H9 (cell line): ENCODE measurements around the gene FXYD6. TPM values are rescaled to one million over a fixed set of nuclear protein-coding genes. Genes with fewer than 3 reads are reported as not detected.

Experiments
- DNase-seq: peaks from one replicate; pipeline ENCODE4 v3.0.0-alpha.2; 2017
- H2AFZ ChIP-seq: one replicate; pipeline ENCODE4 v1.6.1; 2013; ENCODE audit warnings: mild to moderate bottlenecking, low read length, control low read depth, moderate library complexity
- H2AK5ac ChIP-seq: 2 replicates; pipeline ENCODE4 v1.6.1; 2013; ENCODE audit warnings: low read length, control low read depth, mixed read lengths; ENCODE audit not compliant: insufficient read length
- H2BK120ac ChIP-seq: one replicate; pipeline ENCODE4 v1.6.1; 2013; ENCODE audit warnings: low read depth, mild to moderate bottlenecking, low read length, control low read depth, inconsistent platforms; ENCODE audit not compliant: poor library complexity, severe bottlenecking
- H2BK12ac ChIP-seq: 2 replicates; pipeline ENCODE4 v1.6.1; 2013; ENCODE audit warnings: low read length, control low read depth, mixed read lengths, low read depth; ENCODE audit not compliant: insufficient read length
- H2BK15ac ChIP-seq: 2 replicates; pipeline ENCODE4 v1.6.1; 2013; ENCODE audit warnings: low read depth, low read length, control low read depth
- H2BK20ac ChIP-seq: one replicate; pipeline ENCODE4 v1.6.1; 2013; ENCODE audit warnings: low read depth, mild to moderate bottlenecking, low read length, control low read depth, inconsistent platforms; ENCODE audit not compliant: poor library complexity, severe bottlenecking
- H2BK5ac ChIP-seq: 2 replicates; pipeline ENCODE4 v1.6.1; 2013; ENCODE audit warnings: low read length, control low read depth, mixed read lengths; ENCODE audit not compliant: insufficient read length
- H3K14ac ChIP-seq: 2 replicates; pipeline ENCODE4 v1.6.1; 2013; ENCODE audit warnings: low read length, control low read depth; ENCODE audit not compliant: insufficient read depth
- H3K18ac ChIP-seq: 2 replicates; pipeline ENCODE4 v1.6.1; 2013; ENCODE audit warnings: low read depth, mild to moderate bottlenecking, mixed read lengths, low read length, control low read depth; ENCODE audit not compliant: insufficient read length
- H3K23ac ChIP-seq: 2 replicates; pipeline ENCODE4 v1.6.1; 2013; ENCODE audit warnings: low read length, control low read depth, mixed read lengths, low read depth; ENCODE audit not compliant: insufficient read length
- H3K23me2 ChIP-seq: 2 replicates; pipeline ENCODE4 v1.6.1; 2013; ENCODE audit warnings: low read depth, mild to moderate bottlenecking, mixed read lengths, low read length, control low read depth; ENCODE audit not compliant: insufficient read length, poor library complexity, severe bottlenecking
- H3K27ac ChIP-seq: 2 replicates; pipeline ENCODE4 v1.5.1; 2013; ENCODE audit warnings: low read length, control low read depth, mixed read lengths, low read depth; ENCODE audit not compliant: insufficient read length
- H3K27me3 ChIP-seq: 2 replicates; pipeline ENCODE4 v1.6.1; 2013; ENCODE audit warnings: low read length, control low read depth, inconsistent platforms; ENCODE audit not compliant: insufficient read depth
- H3K4ac ChIP-seq: 2 replicates; pipeline ENCODE4 v1.6.1; 2013; ENCODE audit warnings: low read depth, mild to moderate bottlenecking, control low read depth, inconsistent platforms, low read length, moderate library complexity
- H3K4me1 ChIP-seq: 2 replicates; pipeline ENCODE4 v1.6.1; 2013; ENCODE audit warnings: low read length, control low read depth, inconsistent platforms; ENCODE audit not compliant: insufficient read depth
- H3K4me2 ChIP-seq: 2 replicates; pipeline ENCODE4 v1.6.1; 2013; ENCODE audit warnings: low read length, control low read depth, mixed read lengths; ENCODE audit not compliant: insufficient read length, insufficient read depth
- H3K56ac ChIP-seq: 2 replicates; pipeline ENCODE4 v1.6.1; 2013; ENCODE audit warnings: low read depth, mild to moderate bottlenecking, mixed read lengths, low read length, control low read depth; ENCODE audit not compliant: insufficient read length
- H3K79me1 ChIP-seq: 2 replicates; pipeline ENCODE4 v1.6.1; 2013; ENCODE audit warnings: low read depth, mild to moderate bottlenecking, moderate library complexity, low read length, control low read depth, inconsistent platforms; ENCODE audit not compliant: insufficient read depth, poor library complexity, severe bottlenecking
- H3K79me2 ChIP-seq: 2 replicates; pipeline ENCODE4 v1.6.1; 2013; ENCODE audit warnings: low read length, control low read depth, inconsistent platforms; ENCODE audit not compliant: insufficient read depth
- H3K9ac ChIP-seq: 2 replicates; pipeline ENCODE4 v1.6.1; 2013; ENCODE audit warnings: low read length, control low read depth, mixed read lengths; ENCODE audit not compliant: insufficient read length; ENCODE audit errors: extremely low read depth
- H3K9me3 ChIP-seq: one replicate; pipeline ENCODE4 v1.6.1; 2013; ENCODE audit warnings: low read depth, low read length, inconsistent platforms; ENCODE audit not compliant: control insufficient read depth
- H3T11ph ChIP-seq: one replicate; pipeline ENCODE4 v1.6.1; 2013; ENCODE audit warnings: mild to moderate bottlenecking, low read length, control low read depth, inconsistent platforms
- H4K20me1 ChIP-seq: one replicate; pipeline ENCODE4 v1.6.1; 2013; ENCODE audit not compliant: control insufficient read depth, insufficient read length, insufficient read depth
- H4K5ac ChIP-seq: 2 replicates; pipeline ENCODE4 v1.6.1; 2013; ENCODE audit warnings: low read depth, mild to moderate bottlenecking, mixed read lengths, low read length, control low read depth; ENCODE audit not compliant: insufficient read length
- H4K8ac ChIP-seq: replicated peaks from 2 replicates; pipeline ENCODE4 v1.6.1; 2013; ENCODE audit warnings: low read length, control low read depth, mixed read lengths, low read depth; ENCODE audit not compliant: insufficient read length
- H4K91ac ChIP-seq: 2 replicates; pipeline ENCODE4 v1.6.1; 2013; ENCODE audit warnings: low read depth, mild to moderate bottlenecking, moderate library complexity, mixed read lengths, low read length, control low read depth; ENCODE audit not compliant: insufficient read length
- H3K27ac Mint-ChIP-seq, 3 experiments: 2 replicates in 2 of 3; 3 replicates in 1 of 3; pipeline ENCODE4 v1.8.0; 2020 to 2021; ENCODE audit warnings: mixed read lengths in 3 of 3, mild to moderate bottlenecking in 1 of 3, moderate library complexity in 1 of 3
- H3K27me3 Mint-ChIP-seq: 2 replicates; pipeline ENCODE4 v1.8.0; 2021; ENCODE audit warnings: low read depth, mild to moderate bottlenecking, moderate library complexity, mixed read lengths
- H3K36me3 Mint-ChIP-seq, 3 experiments: 2 replicates in 2 of 3; 3 replicates in 1 of 3; pipeline ENCODE4 v1.8.0; 2020 to 2021; ENCODE audit warnings: low read depth in 3 of 3, mixed read lengths in 3 of 3; ENCODE audit not compliant: insufficient read depth in 1 of 3
- H3K4me1 Mint-ChIP-seq, 2 experiments: 2 replicates each; pipeline ENCODE4 v1.8.0; 2020; ENCODE audit warnings: mixed read lengths in 2 of 2
- H3K4me3 Mint-ChIP-seq, 2 experiments: 2 replicates in 1 of 2; 3 replicates in 1 of 2; pipeline ENCODE4 v1.8.0; 2020 to 2021; ENCODE audit warnings: mild to moderate bottlenecking in 2 of 2, mixed read lengths in 2 of 2, moderate library complexity in 1 of 2
- H3K9me3 Mint-ChIP-seq, 2 experiments: 2 replicates in 1 of 2; 3 replicates in 1 of 2; pipeline ENCODE4 v1.8.0; 2020; ENCODE audit warnings: mild to moderate bottlenecking in 2 of 2, mixed read lengths in 2 of 2, moderate library complexity in 1 of 2
- CTCF ChIP-seq: fragments of 200-600 bp; sonication (generic); conservative IDR thresholded peaks from 3 replicates; pipeline ENCODE4 v1.8.0; 2021; ENCODE audit warnings: antibody characterized with exemption, mild to moderate bottlenecking
- WGBS: extraction: QIAGEN DNeasy Blood & Tissue Kit; methylation state at CpG from one replicate; pipeline ENCODE4 v1.1.7; 2013; ENCODE audit warnings: missing lambda C conversion rate, low lambda C conversion rate, mixed read lengths; ENCODE audit not compliant: insufficient read length; ENCODE audit errors: extremely low coverage; 5-methylcytosine and 5-hydroxymethylcytosine counted together
- total RNA-seq: library from RNA; stranded (reverse); gene quantifications from 2 replicates; pipeline ENCODE4 v1.2.1, GENCODE V29; 2021

The FXYD6 gene
- total RNA-seq, 1 experiment from 2014 or later: 18.3 TPM

DNA sequence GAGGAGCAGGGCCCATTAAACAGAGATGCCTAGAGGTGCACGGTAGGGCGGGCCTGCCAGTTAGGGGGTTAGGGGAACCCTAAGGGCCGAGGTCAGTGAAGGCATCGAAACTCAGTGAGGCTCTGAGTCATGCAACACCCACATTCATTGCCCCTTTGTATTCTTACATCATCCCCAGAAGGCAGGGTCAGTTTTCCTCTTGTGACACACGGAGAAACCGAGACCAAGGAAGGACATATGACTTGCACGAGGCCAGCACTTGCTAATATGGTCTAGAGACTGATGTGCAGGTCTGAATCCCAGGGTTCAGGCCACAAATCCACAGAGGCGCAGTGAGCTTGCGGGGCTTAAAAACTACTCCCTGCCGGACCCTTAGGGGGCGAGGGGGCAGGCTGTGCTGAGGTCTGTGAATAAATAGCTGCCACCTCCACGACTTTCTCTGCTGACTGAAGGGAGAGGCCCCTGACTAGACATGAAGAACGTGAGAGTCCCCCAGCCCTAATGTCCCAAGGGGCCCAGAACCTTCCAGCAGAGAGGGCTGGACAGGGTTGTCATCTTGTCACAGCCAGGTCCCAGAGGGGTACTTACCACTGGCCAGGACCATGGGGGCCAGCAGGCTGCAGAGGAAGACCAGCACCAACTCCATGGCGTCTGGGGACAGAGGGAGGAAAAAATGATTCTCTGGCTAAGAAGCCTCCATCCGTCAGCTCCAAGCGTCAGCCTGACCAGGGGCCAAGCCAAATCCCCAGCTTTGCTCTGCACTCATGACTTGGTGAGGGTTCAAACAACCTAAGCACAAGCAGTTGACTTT is 34.1 kb downstream of the FXYD6 start:
- Mint-ChIP-seq H3K4me3 (no peak overlapping the region), H3K4me1 (peaks cover 13 to 14% of the 10 kb centered on the region in 2 experiments), H3K9me3 (no peaks in the 10 kb centered on the region), H3K36me3 (peaks cover 0 to 10% (median 0%) of the 10 kb centered on the region in 3 experiments; a peak in 1 of 7 replicates), H3K27ac (peak overlapping the region in 2 of 3 experiments; percentile 28 to 82; a peak in 2 of 7 replicates), H3K27me3 (peaks cover 4% of the 10 kb centered on the region)
- no peak overlapping the region for H2BK5ac ChIP-seq
- H2BK15ac ChIP-seq: no peak overlapping the region
- H4K91ac ChIP-seq: no peak overlapping the region
- no peak overlapping the region for H4K8ac ChIP-seq
- no peak overlapping the region for H3K23ac ChIP-seq
- no peak overlapping the region for H2BK20ac ChIP-seq
- TF ChIP-seq CTCF: no peak
- H2BK120ac ChIP-seq: no peak overlapping the region
- H4K20me1 ChIP-seq: peaks cover 2% of the 10 kb centered on the region
- H3K4ac ChIP-seq: no peak overlapping the region
- H3K9ac ChIP-seq: no peak overlapping the region
- H3K14ac ChIP-seq: no peak overlapping the region
- no peak overlapping the region for H3K4me2 ChIP-seq
- peak; percentile 29 for DNase-seq
- no peak overlapping the region for H2BK12ac ChIP-seq
- H3K23me2 ChIP-seq: no peaks in the 10 kb centered on the region
- H3K9me3 ChIP-seq: no peaks in the 10 kb centered on the region
- H2AFZ ChIP-seq: no peak overlapping the region
- H4K5ac ChIP-seq: no peak overlapping the region
- H3K27me3 ChIP-seq: no peaks in the 10 kb centered on the region
- H3K18ac ChIP-seq: no peak overlapping the region
- no peaks in the 10 kb centered on the region for H3K79me2 ChIP-seq
- no peak overlapping the region for H3K27ac ChIP-seq
- H3K79me1 ChIP-seq: no peaks in the 10 kb centered on the region
- H3K4me1 ChIP-seq: no peaks in the 10 kb centered on the region
- no CpG with 5 or more reads among the region's 16 CpGs for WGBS
- H2AK5ac ChIP-seq: no peak overlapping the region
- no peak overlapping the region for H3T11ph ChIP-seq
- no peak overlapping the region for H3K56ac ChIP-seq
